RWPE1 (cell line): ENCODE measurements around the gene RBM10.

Experiments
- CTCF ChIA-PET: fragments of 350-600 bp; sonication (Branson Sonifier 250); formaldehyde crosslinking; extraction: SDS; loops from one replicate; lab custom pipeline; 2021; lab: Yijun Ruan, JAX
- POLR2A ChIA-PET: fragments of 400-600 bp; formaldehyde crosslinking; extraction: SDS; loops from one replicate; lab custom pipeline; 2020; ENCODE audit warnings: antibody characterized with exemption; ENCODE audit not compliant: low non-redundant PET; lab: Yijun Ruan, JAX
- DNase-seq: peaks from one replicate; pipeline ENCODE4 v3.0.0; 2012; ENCODE audit warnings: low spot score
- H3K27ac ChIP-seq: fragments of 450-650 bp; 2 replicates; pipeline ENCODE4 v1.5.1; 2017
- CTCF ChIP-seq: fragments of 450-650 bp; conservative IDR thresholded peaks from 2 replicates; pipeline ENCODE4 v1.5.1; 2017; ENCODE audit warnings: low read depth, mild to moderate bottlenecking

The RBM10 gene

GRCh38 chrX:47148946-47149345 lies 3.9 kb downstream of the RBM10 start:
- ChIA-PET CTCF (no interaction called here), POLR2A (no interaction called here)
- H3K27ac ChIP-seq: no peak overlapping the region
- TF ChIP-seq CTCF: no peak
- no peak for DNase-seq

DNA sequence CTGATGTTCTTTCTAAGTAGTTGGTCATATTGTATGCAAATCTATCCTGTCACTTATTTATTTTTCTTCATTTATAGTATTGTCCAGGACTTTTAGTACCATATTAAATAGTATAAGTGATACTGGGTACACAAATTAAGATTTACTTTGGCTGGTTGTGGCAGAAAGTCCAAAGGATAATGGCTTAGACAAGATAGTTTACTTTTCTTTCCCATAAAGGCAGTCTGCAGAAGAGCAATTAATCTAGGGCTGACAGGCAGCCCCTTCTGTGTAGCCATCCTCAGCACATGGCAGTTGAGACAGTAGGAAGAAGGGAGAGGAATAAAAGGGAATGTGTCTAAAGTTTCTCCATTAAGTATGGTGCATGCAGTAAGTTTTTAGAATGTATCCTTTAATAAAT lies 6.4 kb downstream of the RBM10 start:
- POLR2A ChIA-PET: no interaction called here
- CTCF ChIA-PET: no interaction called here
- DNase-seq: no peak

DNA sequence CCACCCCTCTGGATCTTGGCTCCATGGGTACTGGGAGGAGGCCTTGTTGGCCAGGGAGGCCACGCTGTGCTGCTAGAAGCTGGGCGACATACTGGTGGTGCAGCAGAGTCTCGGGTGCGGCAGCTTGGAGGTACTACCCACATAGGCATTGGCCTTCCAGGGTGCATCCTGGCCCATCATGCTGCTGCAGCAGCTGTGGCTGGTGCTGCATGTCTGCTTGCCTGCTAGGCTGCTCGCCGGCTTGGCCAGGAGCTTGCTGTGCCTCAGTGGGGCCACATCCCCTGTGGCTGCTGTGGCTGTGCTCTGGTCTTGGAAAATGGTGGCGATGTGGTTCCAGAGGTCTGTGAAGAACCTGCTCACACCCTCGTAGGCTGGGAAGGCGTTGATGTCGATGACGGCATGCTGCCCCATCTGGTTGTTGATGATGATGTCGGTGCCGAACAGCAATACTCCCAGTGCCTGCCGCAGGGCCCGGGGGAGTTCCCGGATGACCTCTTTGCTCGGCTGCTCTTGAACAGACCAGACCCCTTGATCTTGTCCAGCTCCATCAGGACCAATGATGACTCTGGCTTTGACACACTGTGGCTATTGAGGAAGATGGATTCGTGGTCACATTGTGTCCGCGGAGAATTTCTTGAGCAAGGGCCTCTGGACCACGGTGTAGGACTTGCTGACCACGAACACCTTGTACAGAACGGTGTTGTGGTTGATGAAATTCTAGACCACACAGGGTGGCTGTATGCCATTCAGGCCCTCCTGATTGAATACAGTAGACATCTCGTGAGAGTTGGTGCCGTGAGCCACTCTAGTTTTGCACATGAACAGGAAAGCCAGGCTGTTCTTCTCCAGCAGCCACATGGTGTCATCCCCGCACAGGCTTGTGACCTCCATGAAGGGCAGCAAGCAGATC lies 11.8 kb downstream of the RBM10 start:
- CTCF ChIA-PET: no interaction called here
- no peak overlapping the region for H3K27ac ChIP-seq
- POLR2A ChIA-PET: no interaction called here
- TF ChIP-seq CTCF: no peak
- DNase-seq: no peak

More for the DNA sequence above, 6.4 kb downstream of the RBM10 start:
- TF ChIP-seq CTCF: no peak
- no peak overlapping the region for H3K27ac ChIP-seq

DNA sequence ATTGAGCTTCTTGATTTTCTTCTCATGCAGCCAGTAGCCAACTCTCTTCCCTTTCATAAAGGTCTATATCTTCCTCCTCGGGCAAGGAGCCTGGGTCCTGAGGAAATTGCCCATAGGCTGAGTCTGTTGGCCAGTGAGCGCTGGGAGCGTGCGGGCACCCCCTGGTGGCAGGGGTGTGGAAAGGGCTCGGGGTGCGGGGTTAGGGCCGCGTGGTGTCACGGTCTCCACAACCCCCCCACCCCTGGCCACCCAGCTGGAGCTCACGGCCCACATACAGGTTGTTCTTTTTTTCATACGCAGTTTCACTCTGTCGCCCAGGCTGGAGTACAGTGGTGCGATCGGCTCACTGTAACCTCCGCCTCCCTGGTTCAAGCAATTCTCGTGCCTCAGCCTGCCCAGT lies 13.1 kb downstream of the RBM10 start:
- TF ChIP-seq CTCF: no peak
- no peak for DNase-seq
- POLR2A ChIA-PET: no interaction called here
- no peak overlapping the region for H3K27ac ChIP-seq
- CTCF ChIA-PET: no interaction called here

GRCh38 chrX:47158781-47159180 lies 13.8 kb downstream of the RBM10 start:
- DNase-seq: no peak
- CTCF ChIA-PET: no interaction called here
- TF ChIP-seq CTCF: no peak
- POLR2A ChIA-PET: no interaction called here
- no peak overlapping the region for H3K27ac ChIP-seq

- TF ChIP-seq CTCF: no peak
- no peak overlapping the region for H3K27ac ChIP-seq
- DNase-seq: no peak
- ChIA-PET CTCF (no interaction called here), POLR2A (no interaction called here)
These were observed 15.8 kb downstream of the RBM10 start for GRCh38 chrX:47160781-47161180.
